ENCODE data around the gene LTBP1. TPM values are rescaled to one million over a fixed set of nuclear protein-coding genes. Genes with fewer than 3 reads are reported as not detected.

LTBP1 gene
- total and polyA plus RNA-seq, 8 donors = 11.0 to 134 (median 25.6) TPM

DNA sequence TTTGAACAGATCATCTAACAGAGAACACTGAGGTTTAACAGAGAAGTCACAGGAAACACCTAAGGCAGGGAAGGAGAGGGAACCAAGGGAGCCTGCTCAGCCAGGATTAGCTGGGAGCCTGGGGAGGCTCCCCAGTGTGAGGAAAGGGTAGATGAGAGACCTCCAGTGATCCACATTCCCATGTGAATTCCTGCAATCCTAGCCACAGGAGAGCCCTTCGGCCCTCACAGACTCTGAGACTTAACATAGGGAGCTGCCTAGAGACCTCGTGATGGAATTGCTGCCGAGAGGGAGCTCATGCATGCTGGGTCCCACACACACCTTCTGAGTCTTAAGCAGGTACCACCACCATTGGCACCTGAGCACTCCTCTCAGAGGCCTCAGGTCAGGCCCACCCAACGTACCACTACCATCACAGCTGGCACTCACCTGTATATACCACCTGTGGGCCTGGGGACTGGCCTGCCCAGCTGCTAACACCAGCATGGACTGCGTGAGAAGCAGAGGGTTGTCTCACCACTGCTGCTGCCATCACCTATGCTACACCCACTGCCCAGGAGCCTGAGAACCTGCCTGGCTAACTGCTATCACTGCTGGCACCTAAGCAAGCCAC, 303.8 kb downstream of the LTBP1 start:
- 90 to 94% (median 91%) methylated on average over 3 to 5 of the region's 5 CpGs for WGBS, 5 donors
- intact Hi-C loops (cut with DNase I; ENCODE audit: low total_unique reads) = no loop called here
- H3K4me3 ChIP-seq = no peak overlapping the region
- H3K9me3 ChIP-seq = no peaks in the 10 kb centered on the region
- H3K27ac ChIP-seq = no peak overlapping the region
- TF ChIP-seq POLR2A (IDR thresholded peaks at IDR 0.05) (no peak), EP300 (IDR thresholded peaks at IDR 0.05) (no peak), POLR2AphosphoS5 (IDR thresholded peaks at IDR 0.05) (no peak)
- TF ChIP-seq, protein P1, sequence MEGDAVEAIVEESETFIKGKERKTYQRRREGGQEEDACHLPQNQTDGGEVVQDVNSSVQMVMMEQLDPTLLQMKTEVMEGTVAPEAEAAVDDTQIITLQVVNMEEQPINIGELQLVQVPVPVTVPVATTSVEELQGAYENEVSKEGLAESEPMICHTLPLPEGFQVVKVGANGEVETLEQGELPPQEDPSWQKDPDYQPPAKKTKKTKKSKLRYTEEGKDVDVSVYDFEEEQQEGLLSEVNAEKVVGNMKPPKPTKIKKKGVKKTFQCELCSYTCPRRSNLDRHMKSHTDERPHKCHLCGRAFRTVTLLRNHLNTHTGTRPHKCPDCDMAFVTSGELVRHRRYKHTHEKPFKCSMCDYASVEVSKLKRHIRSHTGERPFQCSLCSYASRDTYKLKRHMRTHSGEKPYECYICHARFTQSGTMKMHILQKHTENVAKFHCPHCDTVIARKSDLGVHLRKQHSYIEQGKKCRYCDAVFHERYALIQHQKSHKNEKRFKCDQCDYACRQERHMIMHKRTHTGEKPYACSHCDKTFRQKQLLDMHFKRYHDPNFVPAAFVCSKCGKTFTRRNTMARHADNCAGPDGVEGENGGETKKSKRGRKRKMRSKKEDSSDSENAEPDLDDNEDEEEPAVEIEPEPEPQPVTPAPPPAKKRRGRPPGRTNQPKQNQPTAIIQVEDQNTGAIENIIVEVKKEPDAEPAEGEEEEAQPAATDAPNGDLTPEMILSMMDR (IDR thresholded peaks at IDR 0.05) = no peak
- no peaks in the 10 kb centered on the region for H3K27me3 ChIP-seq
- peaks cover 0 to 12% (median 5%) of the 10 kb centered on the region in 4 donors for H3K36me3 ChIP-seq
- DNase-seq = no peak
- peaks cover 0 to 12% (median 2%) of the 10 kb centered on the region in 4 donors for H3K4me1 ChIP-seq

DNA sequence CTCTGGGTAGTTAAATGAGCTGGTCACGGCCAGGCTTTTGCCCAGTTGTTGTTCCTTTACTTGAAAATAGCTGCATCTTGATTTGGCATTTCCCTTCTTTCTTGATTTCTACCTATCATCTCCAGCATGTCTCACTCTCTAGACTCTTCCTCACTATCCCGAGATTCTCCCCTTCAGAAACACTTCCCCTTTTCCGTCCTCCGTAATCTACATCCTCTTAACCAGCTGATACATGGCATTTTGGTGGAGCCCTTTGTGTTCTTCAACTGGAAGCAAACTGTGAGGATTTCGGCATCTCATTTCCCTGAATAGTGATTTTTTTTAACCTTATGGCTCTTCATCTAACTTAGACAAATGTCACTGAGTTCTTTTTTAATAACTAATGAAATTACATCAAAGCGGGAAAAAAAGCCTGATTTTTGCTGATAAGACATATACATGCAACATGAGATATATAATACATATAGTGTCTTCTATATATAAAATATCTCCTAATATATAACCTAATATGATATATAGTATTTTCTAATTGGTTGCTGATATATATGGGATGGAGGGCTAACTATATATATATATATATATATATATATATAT, 309.5 kb downstream of the LTBP1 start:
- Histone ChIP-seq H3K36me3 (peaks cover 0 to 5% (median under 1%) of the 10 kb centered on the region in 4 donors), H3K4me3 (no peak overlapping the region), H3K27me3 (no peaks in the 10 kb centered on the region), H3K27ac (no peak overlapping the region), H3K9me3 (no peaks in the 10 kb centered on the region), H3K4me1 (peaks cover 0 to 9% (median 0%) of the 10 kb centered on the region in 4 donors)
- WGBS, 5 donors = 79 to 96% (median 90%) methylated on average over 6 of the region's 6 CpGs
- no peak for DNase-seq
- TF ChIP-seq EP300 (IDR thresholded peaks at IDR 0.05) (no peak), POLR2A (IDR thresholded peaks at IDR 0.05) (no peak), POLR2AphosphoS5 (IDR thresholded peaks at IDR 0.05) (no peak)
- TF ChIP-seq, protein P1 (IDR thresholded peaks at IDR 0.05) = no peak
- intact Hi-C loops (cut with DNase I; ENCODE audit: low total_unique reads) = no loop called here

DNA sequence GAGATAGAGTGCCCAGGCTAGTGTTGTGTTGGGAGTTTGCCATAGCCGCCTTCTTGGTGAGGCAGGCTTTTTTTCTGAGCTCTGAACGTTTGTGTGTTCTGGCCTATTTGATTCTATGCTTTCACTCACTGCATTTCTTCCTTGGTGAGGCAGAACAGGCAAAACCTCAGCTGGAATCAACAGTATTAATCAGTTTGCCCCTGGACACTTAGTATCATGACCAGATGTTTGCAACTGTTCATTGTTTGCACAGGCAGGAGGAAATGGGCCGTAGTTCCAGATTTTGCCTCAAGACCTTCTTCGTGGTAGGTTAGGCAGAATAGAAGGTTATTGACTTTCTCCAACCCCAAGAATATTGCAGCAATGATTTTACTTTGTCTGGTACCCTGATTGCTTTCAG, 311.6 kb downstream of the LTBP1 start:
- no peak for TF ChIP-seq POLR2A (IDR thresholded peaks at IDR 0.05)
- no peak for TF ChIP-seq POLR2AphosphoS5 (IDR thresholded peaks at IDR 0.05)
- TF ChIP-seq, protein P1 (IDR thresholded peaks at IDR 0.05) = no peak
- no peak for TF ChIP-seq EP300 (IDR thresholded peaks at IDR 0.05)
- Histone ChIP-seq H3K4me1 (peaks cover 0 to 6% (median 0%) of the 10 kb centered on the region in 4 donors), H3K27me3 (no peaks in the 10 kb centered on the region), H3K27ac (no peak overlapping the region), H3K4me3 (no peak overlapping the region), H3K36me3 (peaks cover 0 to 6% (median 4%) of the 10 kb centered on the region in 4 donors), H3K9me3 (no peaks in the 10 kb centered on the region)
- peak in 1 of 2 donors; percentile 16 for DNase-seq
- intact Hi-C loops (cut with DNase I; ENCODE audit: low total_unique reads) = no loop called here
- 52 to 67% (median 61%) methylated on average over 4 of the region's 4 CpGs for WGBS, 5 donors

DNA sequence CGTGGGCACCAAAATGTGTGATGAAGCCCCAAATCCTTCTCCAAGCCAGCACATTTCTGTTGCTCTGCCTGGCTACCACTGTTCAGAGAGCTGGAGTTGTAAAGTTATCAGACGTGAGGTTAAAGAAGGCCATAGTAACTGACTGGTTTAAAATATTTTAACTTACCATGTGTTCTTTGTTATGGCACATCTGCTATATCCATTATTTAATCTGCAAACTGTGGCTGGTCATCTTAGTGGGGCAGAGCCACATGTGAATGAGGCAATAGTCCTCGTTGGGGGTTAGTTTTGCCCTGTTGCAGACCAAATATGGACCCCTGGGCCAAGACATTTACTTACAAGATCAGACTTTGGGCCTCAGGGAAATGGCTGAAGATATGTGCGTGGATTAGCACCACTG, 315.3 kb downstream of the LTBP1 start:
- Histone ChIP-seq H3K27ac (no peak overlapping the region), H3K4me3 (no peak overlapping the region), H3K9me3 (peaks cover 0 to 13% (median 7%) of the 10 kb centered on the region in 4 donors), H3K4me1 (peaks cover 0 to 6% (median under 1%) of the 10 kb centered on the region in 4 donors), H3K36me3 (peaks cover 0 to 24% (median 15%) of the 10 kb centered on the region in 4 donors), H3K27me3 (no peaks in the 10 kb centered on the region)
- WGBS, 5 donors = 85 to 94% (median 91%) methylated on average over 4 of the region's 4 CpGs
- intact Hi-C loops (cut with DNase I; ENCODE audit: low total_unique reads) = no loop called here
- DNase-seq = no peak
- TF ChIP-seq, protein P1 (IDR thresholded peaks at IDR 0.05) = no peak
- TF ChIP-seq EP300 (IDR thresholded peaks at IDR 0.05) (no peak), POLR2A (IDR thresholded peaks at IDR 0.05) (no peak), POLR2AphosphoS5 (IDR thresholded peaks at IDR 0.05) (no peak)
